Measurements from ENCODE around the gene PTPRG.

DNA sequence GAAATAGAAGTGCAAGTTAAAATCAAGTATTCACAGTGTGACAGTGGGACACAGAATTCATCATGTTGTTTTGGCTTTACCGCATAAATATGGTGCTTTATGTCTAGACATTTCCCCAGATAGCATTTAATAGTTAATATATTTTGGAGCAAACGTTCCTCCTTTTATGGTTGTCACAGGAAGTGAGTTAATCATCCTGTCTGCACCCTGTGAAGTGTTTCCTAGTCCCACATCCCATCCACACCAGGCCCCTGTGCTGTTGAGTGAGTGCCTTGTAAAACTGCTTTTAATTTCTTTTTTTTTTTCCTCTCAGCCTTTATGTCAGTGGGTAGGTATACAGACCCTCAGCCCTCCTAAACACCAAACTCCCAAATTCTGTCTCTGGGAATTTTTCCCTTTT is 418.3 kb downstream of the PTPRG start:
- TF ChIP-seq POLR2AphosphoS5 (IDR thresholded peaks at IDR 0.05; ENCODE audit: low read depth, low read length) = no peak
- no peak for TF ChIP-seq TAF1 (IDR thresholded peaks at IDR 0.05; ENCODE audit: borderline replicate concordance, insufficient read depth, low read length)
- TF ChIP-seq SIN3A (IDR thresholded peaks at IDR 0.05; ENCODE audit: borderline replicate concordance, insufficient read depth, low read length) = no peak
- TF ChIP-seq, protein P1, sequence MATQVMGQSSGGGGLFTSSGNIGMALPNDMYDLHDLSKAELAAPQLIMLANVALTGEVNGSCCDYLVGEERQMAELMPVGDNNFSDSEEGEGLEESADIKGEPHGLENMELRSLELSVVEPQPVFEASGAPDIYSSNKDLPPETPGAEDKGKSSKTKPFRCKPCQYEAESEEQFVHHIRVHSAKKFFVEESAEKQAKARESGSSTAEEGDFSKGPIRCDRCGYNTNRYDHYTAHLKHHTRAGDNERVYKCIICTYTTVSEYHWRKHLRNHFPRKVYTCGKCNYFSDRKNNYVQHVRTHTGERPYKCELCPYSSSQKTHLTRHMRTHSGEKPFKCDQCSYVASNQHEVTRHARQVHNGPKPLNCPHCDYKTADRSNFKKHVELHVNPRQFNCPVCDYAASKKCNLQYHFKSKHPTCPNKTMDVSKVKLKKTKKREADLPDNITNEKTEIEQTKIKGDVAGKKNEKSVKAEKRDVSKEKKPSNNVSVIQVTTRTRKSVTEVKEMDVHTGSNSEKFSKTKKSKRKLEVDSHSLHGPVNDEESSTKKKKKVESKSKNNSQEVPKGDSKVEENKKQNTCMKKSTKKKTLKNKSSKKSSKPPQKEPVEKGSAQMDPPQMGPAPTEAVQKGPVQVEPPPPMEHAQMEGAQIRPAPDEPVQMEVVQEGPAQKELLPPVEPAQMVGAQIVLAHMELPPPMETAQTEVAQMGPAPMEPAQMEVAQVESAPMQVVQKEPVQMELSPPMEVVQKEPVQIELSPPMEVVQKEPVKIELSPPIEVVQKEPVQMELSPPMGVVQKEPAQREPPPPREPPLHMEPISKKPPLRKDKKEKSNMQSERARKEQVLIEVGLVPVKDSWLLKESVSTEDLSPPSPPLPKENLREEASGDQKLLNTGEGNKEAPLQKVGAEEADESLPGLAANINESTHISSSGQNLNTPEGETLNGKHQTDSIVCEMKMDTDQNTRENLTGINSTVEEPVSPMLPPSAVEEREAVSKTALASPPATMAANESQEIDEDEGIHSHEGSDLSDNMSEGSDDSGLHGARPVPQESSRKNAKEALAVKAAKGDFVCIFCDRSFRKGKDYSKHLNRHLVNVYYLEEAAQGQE (IDR thresholded peaks at IDR 0.05; ENCODE audit: insufficient read depth in 1 of 2, low read depth in 2 of 2, low read length in 2 of 2) = no peak

Measured in PFSK-1 (cell line).